Measurements from ENCODE around the gene CAVIN2. TPM values are rescaled to one million over a fixed set of nuclear protein-coding genes. Genes with fewer than 3 reads are reported as not detected.

Gene CAVIN2
- 145 TPM for total RNA-seq
- long read RNA-seq, transcript CAVIN2-201 (2 exons, 3,229 nt), result major isoform, 393 of 421 reads
- long read RNA-seq, partial matches to known transcripts, result 0 of 421 reads
- long read RNA-seq, other reads (novel, unspliced or antisense), result 28 of 421 reads

- DNase-seq (ENCODE audit: low spot score), result no peak
- intact Hi-C loops (cut with DNase I), result loop anchor here (2.0 kb wide), 1 partner anchor 20 kb away; no protein-coding TSS in a partner anchor
Measured at GRCh38 chr2:191846515-191847476, at the start of gene CAVIN2. TSS of gene CAVIN2 (minus strand) at chr2:191847088. CDS start at chr2:191846925, 163 bp downstream.

GRCh38 chr2:191895743-191896142, 48.9 kb upstream of the CAVIN2 start:
- intact Hi-C loops (cut with DNase I), result no loop called here
- DNase-seq (ENCODE audit: low spot score), result no peak

- no peak for DNase-seq (ENCODE audit: low spot score)
- intact Hi-C loops (cut with DNase I), result no loop called here
Measured at GRCh38 chr2:191895195-191895594, 48.3 kb upstream of the CAVIN2 start.

GRCh38 chr2:191894681-191895147, 47.8 kb upstream of the CAVIN2 start:
- DNase-seq (ENCODE audit: low spot score), result no peak

GRCh38 chr2:191892391-191892790, 45.5 kb upstream of the CAVIN2 start:
- intact Hi-C loops (cut with DNase I), result no loop called here
- no peak for DNase-seq (ENCODE audit: low spot score)

More at GRCh38 chr2:191894681-191895147, 47.8 kb upstream of the CAVIN2 start:
- intact Hi-C loops (cut with DNase I), result no loop called here

- no peak for DNase-seq (ENCODE audit: low spot score)
- intact Hi-C loops (cut with DNase I), result no loop called here
Measured at GRCh38 chr2:191891656-191892055, 44.8 kb upstream of the CAVIN2 start.

- DNase-seq (ENCODE audit: low spot score), result no peak
- intact Hi-C loops (cut with DNase I), result no loop called here
Measured at GRCh38 chr2:191889931-191890330, 43.0 kb upstream of the CAVIN2 start.

- no peak for DNase-seq (ENCODE audit: low spot score)
- intact Hi-C loops (cut with DNase I), result no loop called here
Measured at GRCh38 chr2:191888400-191889166, 41.7 kb upstream of the CAVIN2 start.

- no peak for DNase-seq (ENCODE audit: low spot score)
- intact Hi-C loops (cut with DNase I), result no loop called here
Measured at GRCh38 chr2:191885650-191886049, 38.8 kb upstream of the CAVIN2 start.

GRCh38 chr2:191885098-191885497, 38.2 kb upstream of the CAVIN2 start:
- DNase-seq (ENCODE audit: low spot score), result no peak
- intact Hi-C loops (cut with DNase I), result no loop called here

- intact Hi-C loops (cut with DNase I), result no loop called here
- no peak for DNase-seq (ENCODE audit: low spot score)
Measured at GRCh38 chr2:191881982-191882816, 35.3 kb upstream of the CAVIN2 start.

GRCh38 chr2:191878548-191879279, 31.8 kb upstream of the CAVIN2 start:
- intact Hi-C loops (cut with DNase I), result no loop called here
- DNase-seq (ENCODE audit: low spot score), result no peak

- intact Hi-C loops (cut with DNase I), result no loop called here
- no peak for DNase-seq (ENCODE audit: low spot score)
Measured at GRCh38 chr2:191877875-191878274, 31.0 kb upstream of the CAVIN2 start.

GRCh38 chr2:191875859-191876258, 29.0 kb upstream of the CAVIN2 start:
- intact Hi-C loops (cut with DNase I), result no loop called here
- DNase-seq (ENCODE audit: low spot score), result no peak

GRCh38 chr2:191870744-191871143, 23.9 kb upstream of the CAVIN2 start:
- no peak for DNase-seq (ENCODE audit: low spot score)
- intact Hi-C loops (cut with DNase I), result no loop called here

- intact Hi-C loops (cut with DNase I), result no loop called here
Measured at GRCh38 chr2:191869781-191870180, 22.9 kb upstream of the CAVIN2 start.

GRCh38 chr2:191869178-191869577, 22.3 kb upstream of the CAVIN2 start:
- intact Hi-C loops (cut with DNase I), result no loop called here

More at GRCh38 chr2:191869781-191870180, 22.9 kb upstream of the CAVIN2 start:
- DNase-seq (ENCODE audit: low spot score), result no peak

GRCh38 chr2:191867507-191867847, 20.6 kb upstream of the CAVIN2 start:
- no peak for DNase-seq (ENCODE audit: low spot score)
- intact Hi-C loops (cut with DNase I), result loop anchor here (2.0 kb wide), 1 partner anchor 21 kb away; the partner anchor contains the start of gene CAVIN2

More at GRCh38 chr2:191869178-191869577, 22.3 kb upstream of the CAVIN2 start:
- DNase-seq (ENCODE audit: low spot score), result no peak
